HEK293 (cell line): ENCODE data around the gene METTL25B.
A peak's percentile ranks its signal among the peaks of the same experiment; 100 is the strongest.

Experiments used
- CTCF ChIA-PET: fragments of 350-600 bp; formaldehyde crosslinking; extraction: SDS; loops from one replicate; lab custom pipeline; 2021; ENCODE audit warnings: antibody characterized with exemption; lab: Yijun Ruan, JAX
- POLR2A ChIA-PET: fragments of 300-600 bp; formaldehyde crosslinking; extraction: SDS; loops from one replicate; lab custom pipeline; 2020; ENCODE audit warnings: antibody characterized with exemption, inconsistent platforms; lab: Yijun Ruan, JAX
- H3K27ac ChIP-seq: fragments of 200-500 bp; sonication (Bioruptor generic); 2 replicates; pipeline ENCODE4 v1.5.1; 2014; ENCODE audit warnings: low read depth, low read length, control low read depth, inconsistent platforms; ENCODE audit errors: extremely low read depth
- H3K36me3 ChIP-seq, 2 experiments: fragments of 200-500 bp in 1 of 2; sonication (Bioruptor generic) in 1 of 2; 1 replicate in 1 of 2; 2 replicates in 1 of 2; pipeline ENCODE4 v1.5.1; 2014 to 2017; ENCODE audit warnings: inconsistent platforms in 2 of 2, low read length in 2 of 2; ENCODE audit not compliant: control insufficient read depth in 2 of 2, insufficient read depth in 1 of 2
- H3K4me1 ChIP-seq: fragments of 200-500 bp; sonication (Bioruptor generic); 2 replicates; pipeline ENCODE4 v1.5.1; 2014; ENCODE audit warnings: mild to moderate bottlenecking, low read length, inconsistent platforms; ENCODE audit not compliant: control insufficient read depth, insufficient read depth
- H3K4me3 ChIP-seq: 2 replicates; pipeline ENCODE4 v1.5.1; 2011; ENCODE audit warnings: low read depth, mild to moderate bottlenecking, control low read depth, low read length, moderate library complexity
- H3K9me3 ChIP-seq: fragments of 200-500 bp; sonication (Bioruptor generic); 2 replicates; pipeline ENCODE4 v1.5.1; 2014; ENCODE audit warnings: low read depth, low read length, inconsistent platforms; ENCODE audit not compliant: control insufficient read depth, insufficient read depth
- IKZF3 ChIP-seq: fragments of 450-650 bp; IDR thresholded peaks from 2 replicates; pipeline ENCODE4 v1.5.0; 2018; ENCODE audit warnings: missing biosample characterization, mild to moderate bottlenecking, missing genetic modification characterization, moderate library complexity
- MEIS1 ChIP-seq: sonication (generic); formaldehyde crosslinking; IDR thresholded peaks from 2 replicates; pipeline ENCODE4 v1.8.1; 2022; ENCODE audit warnings: missing genetic modification reagents, mild to moderate bottlenecking, borderline replicate concordance
- MZF1 ChIP-seq: fragments of 450-650 bp; formaldehyde crosslinking; IDR thresholded peaks from 2 replicates; pipeline ENCODE4 v1.5.1; 2017; ENCODE audit warnings: missing biosample characterization, missing genetic modification characterization, borderline replicate concordance
- SP7 ChIP-seq: fragments of 450-650 bp; formaldehyde crosslinking; IDR thresholded peaks from 2 replicates; pipeline ENCODE4 v1.5.1; 2016; ENCODE audit warnings: missing biosample characterization, missing genetic modification characterization
- WT1 ChIP-seq: fragments of 450-650 bp; formaldehyde crosslinking; IDR thresholded peaks from 2 replicates; pipeline ENCODE4 v1.5.1; 2016; ENCODE audit warnings: missing biosample characterization, missing genetic modification characterization
- ZBTB20 ChIP-seq: fragments of 450-650 bp; formaldehyde crosslinking; IDR thresholded peaks from 2 replicates; pipeline ENCODE4 v1.5.1; 2016; ENCODE audit warnings: missing biosample characterization, missing genetic modification characterization
- ZIC2 ChIP-seq: fragments of 450-650 bp; formaldehyde crosslinking; IDR thresholded peaks from 2 replicates; pipeline ENCODE4 v1.5.1; 2016; ENCODE audit warnings: missing biosample characterization, missing genetic modification characterization
- ZNF140 ChIP-seq: fragments of 450-650 bp; formaldehyde crosslinking; IDR thresholded peaks from 2 replicates; pipeline ENCODE4 v1.5.1; 2016; ENCODE audit warnings: missing biosample characterization, missing genetic modification characterization
- ZNF266 ChIP-seq: fragments of 450-650 bp; formaldehyde crosslinking; IDR thresholded peaks from 2 replicates; pipeline ENCODE4 v1.5.1; 2016; ENCODE audit warnings: missing biosample characterization, missing genetic modification characterization, low read depth
- ZNF449 ChIP-seq: fragments of 450-650 bp; formaldehyde crosslinking; IDR thresholded peaks from 2 replicates; pipeline ENCODE4 v1.5.1; 2017; ENCODE audit warnings: missing biosample characterization, mild to moderate bottlenecking, missing genetic modification characterization, moderate library complexity
- ZNF658 ChIP-seq: fragments of 450-650 bp; formaldehyde crosslinking; IDR thresholded peaks from 2 replicates; pipeline ENCODE4; 2016; ENCODE audit warnings: missing biosample characterization, missing genetic modification characterization
- TF ChIP-seq, protein P1 (sequence below): fragments of 450-650 bp; formaldehyde crosslinking; IDR thresholded peaks from 2 replicates; pipeline ENCODE4 v1.5.1; 2016; ENCODE audit warnings: missing biosample characterization, missing genetic modification characterization
- TF ChIP-seq, protein P2 (sequence below): fragments of 450-650 bp; formaldehyde crosslinking; IDR thresholded peaks from 2 replicates; pipeline ENCODE4 v1.5.1; 2017; ENCODE audit warnings: missing biosample characterization, missing genetic modification characterization
- TF ChIP-seq, protein P3 (sequence below): fragments of 450-650 bp; formaldehyde crosslinking; IDR thresholded peaks from 2 replicates; pipeline ENCODE4 v1.5.1; 2016; ENCODE audit warnings: missing biosample characterization, missing genetic modification characterization
- TF ChIP-seq, protein P4 (sequence below): fragments of 450-650 bp; formaldehyde crosslinking; IDR thresholded peaks from 2 replicates; pipeline ENCODE4 v1.5.1; 2017; ENCODE audit warnings: missing biosample characterization, missing genetic modification characterization

The METTL25B gene

DNA sequence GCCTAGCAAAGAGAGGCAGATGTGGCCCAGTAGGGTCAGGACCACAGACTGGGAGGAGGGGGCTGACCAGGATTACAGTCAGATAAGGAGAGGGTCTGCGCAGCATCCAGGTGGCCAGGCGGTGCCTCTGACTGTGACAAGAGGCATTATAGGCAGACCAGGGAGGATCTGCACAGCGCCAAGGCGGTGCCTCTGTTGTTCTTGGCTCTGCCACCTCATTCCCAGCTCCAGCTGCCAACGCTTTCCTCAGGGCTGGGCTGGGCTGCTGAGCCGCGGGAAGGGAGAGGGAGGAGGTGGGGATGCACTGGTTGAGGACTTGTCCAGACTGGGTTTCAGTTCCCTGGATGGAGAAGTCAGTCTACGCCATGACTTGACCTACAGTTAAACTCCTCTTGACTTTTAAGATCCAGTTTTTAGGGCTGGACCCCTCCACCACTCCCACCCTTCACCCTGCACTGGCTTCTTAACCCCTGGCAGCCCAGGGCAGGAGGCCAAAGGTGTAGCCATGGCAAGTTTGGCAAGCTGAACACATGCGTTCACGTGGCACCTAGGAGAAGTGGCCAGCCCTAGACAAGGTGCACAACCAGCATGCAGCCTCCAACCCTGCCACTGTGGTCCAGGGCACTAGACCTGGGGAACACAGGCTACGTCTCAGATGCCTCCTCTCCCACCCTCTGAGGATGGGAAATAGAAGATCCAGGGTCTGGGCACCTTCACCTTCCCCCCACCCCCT, 18.3 kb upstream of the METTL25B start (continued):
- TF ChIP-seq MZF1, result no peak
- no peak for TF ChIP-seq ZNF140
- TF ChIP-seq ZNF449, result peak; percentile 79
- TF ChIP-seq ZIC2 (tag by site-specific recombination), result peak; percentile 87
- TF ChIP-seq IKZF3 (tag by site-specific recombination), result 0 out of 2 replicates have a peak, but pooled peaks have one; percentile 32
- TF ChIP-seq, protein P1, sequence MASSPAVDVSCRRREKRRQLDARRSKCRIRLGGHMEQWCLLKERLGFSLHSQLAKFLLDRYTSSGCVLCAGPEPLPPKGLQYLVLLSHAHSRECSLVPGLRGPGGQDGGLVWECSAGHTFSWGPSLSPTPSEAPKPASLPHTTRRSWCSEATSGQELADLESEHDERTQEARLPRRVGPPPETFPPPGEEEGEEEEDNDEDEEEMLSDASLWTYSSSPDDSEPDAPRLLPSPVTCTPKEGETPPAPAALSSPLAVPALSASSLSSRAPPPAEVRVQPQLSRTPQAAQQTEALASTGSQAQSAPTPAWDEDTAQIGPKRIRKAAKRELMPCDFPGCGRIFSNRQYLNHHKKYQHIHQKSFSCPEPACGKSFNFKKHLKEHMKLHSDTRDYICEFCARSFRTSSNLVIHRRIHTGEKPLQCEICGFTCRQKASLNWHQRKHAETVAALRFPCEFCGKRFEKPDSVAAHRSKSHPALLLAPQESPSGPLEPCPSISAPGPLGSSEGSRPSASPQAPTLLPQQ (tag by site-specific recombination), result 0 out of 2 replicates have a peak, but pooled peaks have one; percentile 21
- TF ChIP-seq, protein P2, sequence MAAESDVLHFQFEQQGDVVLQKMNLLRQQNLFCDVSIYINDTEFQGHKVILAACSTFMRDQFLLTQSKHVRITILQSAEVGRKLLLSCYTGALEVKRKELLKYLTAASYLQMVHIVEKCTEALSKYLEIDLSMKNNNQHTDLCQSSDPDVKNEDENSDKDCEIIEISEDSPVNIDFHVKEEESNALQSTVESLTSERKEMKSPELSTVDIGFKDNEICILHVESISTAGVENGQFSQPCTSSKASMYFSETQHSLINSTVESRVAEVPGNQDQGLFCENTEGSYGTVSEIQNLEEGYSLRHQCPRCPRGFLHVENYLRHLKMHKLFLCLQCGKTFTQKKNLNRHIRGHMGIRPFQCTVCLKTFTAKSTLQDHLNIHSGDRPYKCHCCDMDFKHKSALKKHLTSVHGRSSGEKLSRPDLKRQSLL, result peak; percentile 30; the same call in 1 of the 2 replicates
- TF ChIP-seq ZNF658 (tag by site-specific recombination), result no peak
- TF ChIP-seq WT1 (tag by site-specific recombination), result peak; percentile 77; the same call in 1 of the 2 replicates
- no peak for TF ChIP-seq ZBTB20 (tag by site-specific recombination)
- 0 out of 2 replicates have a peak, but pooled peaks have one; percentile 34 for TF ChIP-seq SP7 (tag by site-specific recombination)
- TF ChIP-seq ZNF266 (tag by site-specific recombination), result no peak
- TF ChIP-seq, protein P3, sequence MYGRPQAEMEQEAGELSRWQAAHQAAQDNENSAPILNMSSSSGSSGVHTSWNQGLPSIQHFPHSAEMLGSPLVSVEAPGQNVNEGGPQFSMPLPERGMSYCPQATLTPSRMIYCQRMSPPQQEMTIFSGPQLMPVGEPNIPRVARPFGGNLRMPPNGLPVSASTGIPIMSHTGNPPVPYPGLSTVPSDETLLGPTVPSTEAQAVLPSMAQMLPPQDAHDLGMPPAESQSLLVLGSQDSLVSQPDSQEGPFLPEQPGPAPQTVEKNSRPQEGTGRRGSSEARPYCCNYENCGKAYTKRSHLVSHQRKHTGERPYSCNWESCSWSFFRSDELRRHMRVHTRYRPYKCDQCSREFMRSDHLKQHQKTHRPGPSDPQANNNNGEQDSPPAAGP (tag by site-specific recombination), result peak; percentile 90
- TF ChIP-seq, all 188 proteins: peak for 18

DNA sequence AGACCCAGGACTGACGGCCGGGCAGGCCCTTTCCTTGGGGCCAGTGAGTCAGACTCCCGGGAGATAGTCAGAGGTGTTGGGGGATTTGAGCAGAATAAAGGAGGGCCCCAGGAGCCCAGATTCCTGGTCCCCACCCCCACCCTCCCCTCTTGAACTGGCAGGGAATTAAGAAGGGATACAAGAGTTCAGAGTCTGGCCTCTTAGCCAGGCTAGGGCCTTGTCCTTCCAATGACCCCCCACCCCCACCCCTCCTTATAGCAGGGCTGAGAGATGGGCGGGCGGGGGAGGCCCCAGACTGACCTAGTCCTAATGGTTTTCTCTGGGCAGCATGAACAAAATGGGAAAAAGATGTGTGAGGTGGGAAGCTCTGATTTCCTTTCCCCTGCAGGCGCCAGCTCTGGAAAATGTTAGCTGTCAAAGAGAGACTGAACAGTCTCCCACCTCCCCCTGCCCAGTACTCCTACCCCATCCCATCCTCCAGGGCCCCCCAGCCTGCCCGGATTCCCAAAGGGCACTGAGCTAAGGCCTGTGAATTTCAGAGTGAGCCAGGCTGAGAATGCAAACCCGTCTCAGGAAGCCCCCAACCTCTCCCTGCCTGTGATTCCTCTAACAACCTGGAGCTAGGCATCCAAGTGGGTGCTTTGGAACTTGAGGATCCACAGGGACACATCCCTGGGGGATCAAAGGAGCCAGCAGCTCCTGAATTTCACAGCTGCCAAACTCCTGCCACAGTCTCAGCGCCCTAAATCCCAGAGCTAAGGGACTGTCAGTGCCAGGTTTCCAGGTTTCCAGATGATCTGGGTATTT, 17.1 kb upstream of the METTL25B start:
- CTCF ChIA-PET, result interaction anchor here (0.6 to 20.2 kb wide), 7 partner anchors 14 to 179 kb away, joined by 3 to 579 read pairs (median 6); partner anchors contain the start of genes METTL25B and MRPL24
- Histone ChIP-seq H3K36me3 (peaks cover 0 to 6% of the 10 kb centered on the region in 2 experiments; a peak in 1 of 3 replicates), H3K4me3 (no peak overlapping the region), H3K4me1 (peaks cover 3% of the 10 kb centered on the region; the same call in 1 of the 2 replicates), H3K27ac (no peak overlapping the region), H3K9me3 (no peaks in the 10 kb centered on the region)
- POLR2A ChIA-PET, result interaction anchor here (1.2 kb wide), 1 partner anchor 17 kb away, joined by 6 read pairs; the partner anchor contains the start of genes ISG20L2 and METTL25B
- 0 out of 2 replicates have a peak, but pooled peaks have one; percentile 53 for TF ChIP-seq IKZF3 (tag by site-specific recombination)
- TF ChIP-seq, protein P4, sequence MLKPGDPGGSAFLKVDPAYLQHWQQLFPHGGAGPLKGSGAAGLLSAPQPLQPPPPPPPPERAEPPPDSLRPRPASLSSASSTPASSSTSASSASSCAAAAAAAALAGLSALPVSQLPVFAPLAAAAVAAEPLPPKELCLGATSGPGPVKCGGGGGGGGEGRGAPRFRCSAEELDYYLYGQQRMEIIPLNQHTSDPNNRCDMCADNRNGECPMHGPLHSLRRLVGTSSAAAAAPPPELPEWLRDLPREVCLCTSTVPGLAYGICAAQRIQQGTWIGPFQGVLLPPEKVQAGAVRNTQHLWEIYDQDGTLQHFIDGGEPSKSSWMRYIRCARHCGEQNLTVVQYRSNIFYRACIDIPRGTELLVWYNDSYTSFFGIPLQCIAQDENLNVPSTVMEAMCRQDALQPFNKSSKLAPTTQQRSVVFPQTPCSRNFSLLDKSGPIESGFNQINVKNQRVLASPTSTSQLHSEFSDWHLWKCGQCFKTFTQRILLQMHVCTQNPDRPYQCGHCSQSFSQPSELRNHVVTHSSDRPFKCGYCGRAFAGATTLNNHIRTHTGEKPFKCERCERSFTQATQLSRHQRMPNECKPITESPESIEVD (tag by site-specific recombination), result no peak
- no peak for TF ChIP-seq MEIS1 (CRISPR knock-in tag)
